ENCODE measurements around the gene PTPRD. TPM values are rescaled to one million over a fixed set of nuclear protein-coding genes. Genes with fewer than 3 reads are reported as not detected.

PTPRD gene
- total RNA-seq, 2 donors from 2014 or later = 60.1 to 75.7 TPM

GRCh38 chr9:8552732-8553131 lies 2060.1 kb downstream of the PTPRD start:
- H3K36me3 ChIP-seq = no peaks in the 10 kb centered on the region
- TF ChIP-seq CTCF (IDR thresholded peaks at IDR 0.05) = no peak
- no peaks in the 10 kb centered on the region for H3K9me3 ChIP-seq
- H3K4me1 ChIP-seq = no peaks in the 10 kb centered on the region
- H3K27ac ChIP-seq = no peak overlapping the region
- no peaks in the 10 kb centered on the region for H3K27me3 ChIP-seq
- DNase-seq = no peak
- no peak overlapping the region for H3K4me3 ChIP-seq
- intact Hi-C loops (cut with DNase I) = no loop called here
- H3K9ac ChIP-seq (ENCODE audit: low read depth in 2 of 2, low read length in 2 of 2) = no peak overlapping the region

GRCh38 chr9:8549214-8549613 lies 2063.6 kb downstream of the PTPRD start:
- Histone ChIP-seq H3K27ac (no peak overlapping the region), H3K9ac (ENCODE audit: low read depth in 2 of 2, low read length in 2 of 2) (no peak overlapping the region), H3K27me3 (no peaks in the 10 kb centered on the region), H3K4me3 (no peak overlapping the region), H3K4me1 (no peaks in the 10 kb centered on the region), H3K9me3 (no peaks in the 10 kb centered on the region), H3K36me3 (no peaks in the 10 kb centered on the region)
- intact Hi-C loops (cut with DNase I) = no loop called here
- no peak for TF ChIP-seq CTCF (IDR thresholded peaks at IDR 0.05)
- DNase-seq = no peak

- Histone ChIP-seq H3K27me3 (no peaks in the 10 kb centered on the region), H3K9me3 (no peaks in the 10 kb centered on the region), H3K9ac (ENCODE audit: low read depth in 2 of 2, low read length in 2 of 2) (no peak overlapping the region), H3K4me3 (no peak overlapping the region), H3K4me1 (no peaks in the 10 kb centered on the region), H3K27ac (no peak overlapping the region), H3K36me3 (no peaks in the 10 kb centered on the region)
- TF ChIP-seq CTCF (IDR thresholded peaks at IDR 0.05) = no peak
- no peak for DNase-seq
- intact Hi-C loops (cut with DNase I) = no loop called here
Measured at GRCh38 chr9:8543219-8543618, 2069.6 kb downstream of the PTPRD start.

GRCh38 chr9:8542537-8542936 lies 2070.3 kb downstream of the PTPRD start:
- no peaks in the 10 kb centered on the region for H3K9me3 ChIP-seq
- H3K27ac ChIP-seq = no peak overlapping the region
- intact Hi-C loops (cut with DNase I) = no loop called here
- no peak overlapping the region for H3K4me3 ChIP-seq
- no peaks in the 10 kb centered on the region for H3K36me3 ChIP-seq
- H3K4me1 ChIP-seq = no peaks in the 10 kb centered on the region
- no peaks in the 10 kb centered on the region for H3K27me3 ChIP-seq
- no peak for DNase-seq
- H3K9ac ChIP-seq (ENCODE audit: low read depth in 2 of 2, low read length in 2 of 2) = no peak overlapping the region
- no peak for TF ChIP-seq CTCF (IDR thresholded peaks at IDR 0.05)

- Histone ChIP-seq H3K27ac (no peak overlapping the region), H3K9me3 (no peaks in the 10 kb centered on the region), H3K9ac (ENCODE audit: low read depth in 2 of 2, low read length in 2 of 2) (no peak overlapping the region), H3K4me3 (no peak overlapping the region), H3K4me1 (no peaks in the 10 kb centered on the region), H3K36me3 (no peaks in the 10 kb centered on the region), H3K27me3 (no peaks in the 10 kb centered on the region)
- no peak for DNase-seq
- no peak for TF ChIP-seq CTCF (IDR thresholded peaks at IDR 0.05)
- intact Hi-C loops (cut with DNase I) = no loop called here
Measured at GRCh38 chr9:8539681-8540197, 2073.1 kb downstream of the PTPRD start.
